ENCODE data around the gene SIRPA. TPM values are rescaled to one million over a fixed set of nuclear protein-coding genes. Genes with fewer than 3 reads are reported as not detected.

The SIRPA gene
- total and polyA plus RNA-seq, 2 of the 4 experiments (the other 2 are of a cell fraction), result 9.9 to 40.2 TPM

DNA sequence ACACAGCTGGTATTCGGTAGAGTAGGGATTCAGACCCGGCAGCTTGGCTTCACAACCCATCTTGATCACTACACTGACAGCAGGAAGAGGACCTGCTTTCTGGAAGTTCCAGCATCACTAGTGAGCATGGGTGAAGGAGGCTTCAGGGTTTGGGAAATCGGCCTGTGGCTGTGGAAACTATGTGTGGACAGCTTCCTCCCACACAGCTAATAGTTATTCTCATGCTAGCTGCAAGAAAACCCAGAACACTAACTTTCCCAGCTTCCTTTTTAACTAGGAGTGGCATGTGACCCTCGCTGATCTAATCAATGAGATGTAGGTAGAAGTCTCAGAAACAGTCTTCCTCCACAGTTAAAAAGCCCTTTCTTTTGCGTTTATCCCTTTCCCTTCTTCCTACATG lies 36.3 kb upstream of the SIRPA start:
- no peak overlapping the region for H3K56ac ChIP-seq (ENCODE audit: extremely low read depth, insufficient read depth, low read length)
- BruUV-seq (replicated peaks), result no TSS peak
- 0 out of 2 replicates have a peak, but pooled peaks cover 3% of the 10 kb centered on the region for H3K9me1 ChIP-seq (ENCODE audit: insufficient read depth, low read length)
- POLR2A ChIA-PET (ENCODE audit: unreplicated experiment), result no interaction called here
- no peak for TF ChIP-seq RFX5 (IDR thresholded peaks at IDR 0.05; ENCODE audit: low read depth, low read length)
- no peak for TF ChIP-seq CHD1 (IDR thresholded peaks at IDR 0.05; ENCODE audit: low read depth, low read length)
- TF ChIP-seq, protein P1, sequence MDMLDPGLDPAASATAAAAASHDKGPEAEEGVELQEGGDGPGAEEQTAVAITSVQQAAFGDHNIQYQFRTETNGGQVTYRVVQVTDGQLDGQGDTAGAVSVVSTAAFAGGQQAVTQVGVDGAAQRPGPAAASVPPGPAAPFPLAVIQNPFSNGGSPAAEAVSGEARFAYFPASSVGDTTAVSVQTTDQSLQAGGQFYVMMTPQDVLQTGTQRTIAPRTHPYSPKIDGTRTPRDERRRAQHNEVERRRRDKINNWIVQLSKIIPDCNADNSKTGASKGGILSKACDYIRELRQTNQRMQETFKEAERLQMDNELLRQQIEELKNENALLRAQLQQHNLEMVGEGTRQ (IDR thresholded peaks at IDR 0.05; ENCODE audit: low read depth, low read length), result no peak
- TF ChIP-seq MAZ (IDR thresholded peaks at IDR 0.05; ENCODE audit: borderline replicate concordance, low read depth, low read length), result no peak
- H3K27ac ChIP-seq (ENCODE audit: insufficient read depth, low read length), result no peak overlapping the region
- H3K4ac ChIP-seq (ENCODE audit: low read depth, low read length), result no peak overlapping the region
- no peak overlapping the region for H3K18ac ChIP-seq (ENCODE audit: low read depth, low read length)
- no peak overlapping the region for H2BK120ac ChIP-seq (ENCODE audit: low read depth, low read length)
- H3K36me3 ChIP-seq (ENCODE audit: control insufficient read depth, insufficient read depth, low read length), result no peaks in the 10 kb centered on the region
- no peak overlapping the region for H2BK5ac ChIP-seq (ENCODE audit: low read depth, low read length, poor library complexity, severe bottlenecking)
- H4K91ac ChIP-seq (ENCODE audit: insufficient read depth, low read depth, low read length), result no peak overlapping the region
- H3K23ac ChIP-seq (ENCODE audit: low read depth, low read length), result no peak overlapping the region
- no peak overlapping the region for H3K4me2 ChIP-seq (ENCODE audit: low read depth, low read length)
- dilution Hi-C loops (cut with HindIII; ENCODE audit: low sequenced_read_pairs, unreplicated experiment) (no loop called here), in situ Hi-C loops (cut with MboI; ENCODE audit: low sequenced_read_pairs) (no loop called here), intact Hi-C loops (cut with micrococcal nuclease) (no loop called here)
- H2BK20ac ChIP-seq (ENCODE audit: low read depth, low read length), result no peak overlapping the region
- no peak overlapping the region for H4K5ac ChIP-seq (ENCODE audit: low read depth, low read length)
- DNase-seq, result peak; percentile 25
- no CpG with 5 or more reads among the region's 5 CpGs for WGBS, 2 experiments (ENCODE audit: extremely low coverage in 2 of 2, insufficient read length in 1 of 2)
- ATAC-seq (ENCODE audit: low read depth), result no peak
- peaks cover 8% of the 10 kb centered on the region for H3K4me1 ChIP-seq (ENCODE audit: control insufficient read depth, insufficient read depth, low read length)
- 0 out of 4 replicates have a peak overlapping the region, but pooled peaks of 1 of the 2 experiments have one; percentile 22 for H4K8ac ChIP-seq (ENCODE audit: low read depth in 2 of 2, low read length in 2 of 2)
- no peak overlapping the region for H2BK15ac ChIP-seq (ENCODE audit: low read depth, low read length)
- peaks cover 3% of the 10 kb centered on the region; the same call in 1 of the 2 replicates for H3K9me3 ChIP-seq (ENCODE audit: control insufficient read depth, insufficient read depth, low read length)
- H3K4me3 ChIP-seq (ENCODE audit: insufficient read depth, low read depth, low read length), result no peak overlapping the region
- no peaks in the 10 kb centered on the region for H4K20me1 ChIP-seq (ENCODE audit: insufficient read depth, low read length)
- no peaks in the 10 kb centered on the region for H3K79me1 ChIP-seq (ENCODE audit: low read depth in 1 of 2, low read length in 2 of 2)
- H2AK9ac ChIP-seq (replicated peaks; ENCODE audit: low read depth, low read length, poor library complexity), result no peak overlapping the region
- no peak overlapping the region for H3K14ac ChIP-seq (replicated peaks; ENCODE audit: low read depth, low read length)
- H2AK5ac ChIP-seq (ENCODE audit: low read depth, low read length), result no peak overlapping the region
- H2AFZ ChIP-seq (replicated peaks; ENCODE audit: low read length, poor library complexity), result no peak overlapping the region
- H3K27me3 ChIP-seq (ENCODE audit: control insufficient read depth, insufficient read depth, low read length), result peaks cover 18% of the 10 kb centered on the region
- CTCF ChIA-PET, result interaction anchor here (0.5 to 0.7 kb wide), 2 partner anchors 41 to 61 kb away, joined by 3 to 4 read pairs; no protein-coding TSS in a partner anchor
- no peak overlapping the region for H3K9ac ChIP-seq (ENCODE audit: low read depth, low read length)
